Sigmoid colon (tissue), 7 donors: ENCODE data around the gene MSLN. TPM values are rescaled to one million over a fixed set of nuclear protein-coding genes. Genes with fewer than 3 reads are reported as not detected.

Source experiments
- DNase-seq: peaks from one replicate; pipeline ENCODE4 v3.0.0-alpha.2; 2019
- H3K27ac ChIP-seq, 4 donors: fragments of 200-600 bp; sonication (generic); one replicate each; pipeline ENCODE4 v1.5.1; 2016 to 2019; ENCODE audit warnings: mild to moderate bottlenecking in 1 of 4
- H3K27me3 ChIP-seq, 3 donors: fragments of 200-600 bp; sonication (generic); one replicate each; pipeline ENCODE4 v1.5.1; 2019; ENCODE audit warnings: mild to moderate bottlenecking in 1 of 3
- H3K36me3 ChIP-seq, 4 donors: fragments of 200-600 bp; sonication (generic); one replicate each; pipeline ENCODE4 v1.5.1; 2016 to 2019
- H3K4me1 ChIP-seq, 4 donors: fragments of 200-600 bp; sonication (generic); one replicate each; pipeline ENCODE4 v1.5.1; 2017 to 2019
- H3K4me3 ChIP-seq, 4 donors: fragments of 200-600 bp; sonication (generic); one replicate each; pipeline ENCODE4 v1.5.1; 2017 to 2019; ENCODE audit warnings: mild to moderate bottlenecking in 2 of 4, moderate library complexity in 1 of 4
- H3K9me3 ChIP-seq, 4 donors: fragments of 200-600 bp in 3 of 4; sonication (generic) in 3 of 4; one replicate each; pipeline versions ENCODE4 v1.5.1 to v1.6.1; 2013 to 2019
- CTCF ChIP-seq, 4 experiments: fragments of 450-650 bp in 3 of 4; fragments of 200-600 bp in 1 of 4; IDR thresholded peaks; one replicate each; pipeline ENCODE4 v1.5.1; 2016 to 2019; ENCODE audit warnings: antibody characterized with exemption in 4 of 4, mild to moderate bottlenecking in 3 of 4, moderate library complexity in 2 of 4
- EP300 ChIP-seq, 4 donors: sonication (generic); formaldehyde crosslinking; IDR thresholded peaks; one replicate each; pipeline ENCODE4 v1.6.1; 2017; ENCODE audit warnings: antibody characterized with exemption in 4 of 4
- POLR2A ChIP-seq, 2 donors: fragments of 450-650 bp; IDR thresholded peaks; one replicate each; pipeline ENCODE4 v1.6.1; 2016; ENCODE audit warnings: antibody characterized with exemption in 2 of 2, mild to moderate bottlenecking in 2 of 2, moderate library complexity in 2 of 2
- POLR2AphosphoS5 ChIP-seq, 4 donors: sonication (generic); formaldehyde crosslinking; IDR thresholded peaks; one replicate each; pipeline ENCODE4 v1.6.1; 2017; ENCODE audit warnings: antibody characterized with exemption in 4 of 4
- WGBS, 2 donors: extraction: QIAGEN DNeasy Blood & Tissue Kit; methylation state at CpG; one replicate each; pipeline ENCODE4 v1.1.7; 2013; 5-methylcytosine and 5-hydroxymethylcytosine counted together
- intact Hi-C: fragments of 100-400 bp; cut with DNase I; formaldehyde crosslinking; loops from one replicate; pipeline ENCODE4 v1.15.1; 2023
- polyA plus RNA-seq, 3 donors: library from polyadenylated mRNA; stranded (reverse); fragments of 200-250 nt; gene quantifications; one replicate each; pipeline ENCODE4 v1.2.3, GENCODE V29; 2013
- total RNA-seq, 4 donors: library from RNA; depleted of rRNA; stranded (reverse); fragments of >200 nt; gene quantifications; one replicate each; pipeline ENCODE4 v1.1.0, GENCODE V29; 2016
- donor health status: healthy with polysubstance abuse.
- donor health status: Bipolar disorder and iron deficiency.
- donor health status: healthy.

Gene MSLN
- total and polyA plus RNA-seq, 7 donors: 0.54 to 3.5 (median 1.2) TPM; not detected in 3

GRCh38 chr16:784431-784830, 23.9 kb downstream of the MSLN start:
- Histone ChIP-seq H3K9me3 (no peaks in the 10 kb centered on the region), H3K4me3 (no peak overlapping the region), H3K27ac (no peak overlapping the region), H3K4me1 (peaks cover 0 to 25% (median 23%) of the 10 kb centered on the region in 4 donors), H3K27me3 (peaks cover 0 to 40% (median 31%) of the 10 kb centered on the region in 3 donors), H3K36me3 (peaks cover 0 to 13% (median 8%) of the 10 kb centered on the region in 4 donors)
- no peak for TF ChIP-seq POLR2A (IDR thresholded peaks at IDR 0.05)
- TF ChIP-seq CTCF (IDR thresholded peaks at IDR 0.05): no peak
- no peak for TF ChIP-seq EP300 (IDR thresholded peaks at IDR 0.05)
- no peak for TF ChIP-seq POLR2AphosphoS5 (IDR thresholded peaks at IDR 0.05)
- 86 to 94% methylated on average over 19 of the region's 19 CpGs for WGBS, 2 donors
- no peak for DNase-seq
- intact Hi-C loops: no loop called here

- H3K27ac ChIP-seq: no peak overlapping the region
- no peak overlapping the region for H3K4me3 ChIP-seq
- peaks cover 0 to 13% (median 8%) of the 10 kb centered on the region in 4 donors for H3K36me3 ChIP-seq
- intact Hi-C loops: loop anchor here (2.0 kb wide), 1 partner anchor 75 kb away; no protein-coding TSS in a partner anchor
- peaks cover 0 to 25% (median 24%) of the 10 kb centered on the region in 3 donors for H3K27me3 ChIP-seq
- TF ChIP-seq POLR2AphosphoS5 (IDR thresholded peaks at IDR 0.05) (no peak), CTCF (IDR thresholded peaks at IDR 0.05) (peak; percentile 25 to 64 (median 43)), POLR2A (IDR thresholded peaks at IDR 0.05) (no peak), EP300 (IDR thresholded peaks at IDR 0.05) (no peak)
- WGBS, 2 donors: 63 to 68% methylated on average over 58 of the region's 58 CpGs
- H3K4me1 ChIP-seq: peaks cover 0 to 26% (median 24%) of the 10 kb centered on the region in 4 donors
- peak; percentile 81 for DNase-seq
- H3K9me3 ChIP-seq: no peaks in the 10 kb centered on the region
Measured at GRCh38 chr16:785563-786535, 25.3 kb downstream of the MSLN start.

- 21 to 39% methylated on average over 47 of the region's 47 CpGs for WGBS, 2 donors
- TF ChIP-seq EP300 (IDR thresholded peaks at IDR 0.05) (no peak), POLR2A (IDR thresholded peaks at IDR 0.05) (no peak), POLR2AphosphoS5 (IDR thresholded peaks at IDR 0.05) (no peak), CTCF (IDR thresholded peaks at IDR 0.05) (no peak)
- no peaks in the 10 kb centered on the region for H3K9me3 ChIP-seq
- H3K4me1 ChIP-seq: peaks cover 0 to 26% (median 24%) of the 10 kb centered on the region in 4 donors
- H3K36me3 ChIP-seq: peaks cover 0 to 13% (median 8%) of the 10 kb centered on the region in 4 donors
- H3K27ac ChIP-seq: peak overlapping the region in 3 of 4 donors; percentile 76 to 83 (median 77)
- peaks cover 0 to 10% (median 8%) of the 10 kb centered on the region in 3 donors for H3K27me3 ChIP-seq
- intact Hi-C loops: loop anchor here (2.0 kb wide), 1 partner anchor 77 kb away; no protein-coding TSS in a partner anchor
- H3K4me3 ChIP-seq: peak overlapping the region; percentile 84 to 100 (median 94)
- DNase-seq: no peak
Measured at GRCh38 chr16:787321-787966, 26.9 kb downstream of the MSLN start.

- Histone ChIP-seq H3K27me3 (peaks cover 0 to 4% (median 3%) of the 10 kb centered on the region in 3 donors), H3K27ac (peak within 1 kb of the TSS; percentile 62 to 83 (median 76)), H3K36me3 (peaks cover 0 to 13% (median 8%) of the 10 kb centered on the region in 4 donors), H3K4me3 (peak within 1 kb of the TSS; percentile 84 to 100 (median 94)), H3K9me3 (no peaks in the 10 kb centered on the region), H3K4me1 (peaks cover 0 to 26% (median 24%) of the 10 kb centered on the region in 4 donors)
- 0% methylated on average over 45 of the region's 45 CpGs for WGBS, 2 donors
- TF ChIP-seq CTCF (IDR thresholded peaks at IDR 0.05) (no peak), EP300 (IDR thresholded peaks at IDR 0.05) (no peak), POLR2A (IDR thresholded peaks at IDR 0.05) (no peak), POLR2AphosphoS5 (IDR thresholded peaks at IDR 0.05) (no peak)
- intact Hi-C loops: loop anchor here (1.0 to 2.0 kb wide), 2 partner anchors 19 to 77 kb away; no protein-coding TSS in a partner anchor
- DNase-seq: no peak
Measured at GRCh38 chr16:787978-788398, 27.5 kb downstream of the MSLN start, which contains the start of gene RPUSD1. TSS of gene RPUSD1 (minus strand) at chr16:788381. CDS start at chr16:787737, 644 bp downstream.
